Neural progenitor cell (in vitro differentiated cells): Measurements from ENCODE around the gene LITAFD. TPM values are rescaled to one million over a fixed set of nuclear protein-coding genes. Genes with fewer than 3 reads are reported as not detected.

Experiments used
- DNase-seq: peaks from one replicate; pipeline ENCODE4 v3.0.0-alpha.2; 2016; ENCODE audit warnings: low spot score
- H2AFZ ChIP-seq: fragments of 200-600 bp; sonication (generic); replicated peaks from 2 replicates; pipeline ENCODE4 v1.6.1; 2016; ENCODE audit warnings: antibody characterized with exemption
- H3F3A ChIP-seq: fragments of 200-600 bp; sonication (generic); 2 replicates; pipeline ENCODE4 v1.6.1; 2016; ENCODE audit warnings: antibody characterized with exemption, low read depth
- H3K27ac ChIP-seq: fragments of 200-600 bp; sonication (generic); 2 replicates; pipeline ENCODE4 v1.5.1; 2016; ENCODE audit warnings: mild to moderate bottlenecking
- H3K27me3 ChIP-seq: fragments of 200-600 bp; sonication (generic); 2 replicates; pipeline ENCODE4 v1.6.1; 2016; ENCODE audit warnings: mild to moderate bottlenecking, moderate library complexity
- H3K36me3 ChIP-seq: fragments of 200-600 bp; sonication (generic); 2 replicates; pipeline ENCODE4 v1.5.1; 2016
- H3K4me1 ChIP-seq: fragments of 200-600 bp; sonication (generic); 2 replicates; pipeline ENCODE4 v1.6.1; 2016; ENCODE audit warnings: mixed run types
- H3K4me2 ChIP-seq: fragments of 200-600 bp; sonication (generic); 2 replicates; pipeline ENCODE4 v1.6.1; 2016
- H3K4me3 ChIP-seq: fragments of 200-600 bp; sonication (generic); 2 replicates; pipeline ENCODE4 v1.5.1; 2016
- H3K79me2 ChIP-seq: fragments of 200-600 bp; sonication (generic); 2 replicates; pipeline ENCODE4 v1.6.1; 2016; ENCODE audit warnings: low read depth
- H3K9ac ChIP-seq: fragments of 200-600 bp; sonication (generic); 2 replicates; pipeline ENCODE4 v1.6.1; 2016
- H3K9me3 ChIP-seq: fragments of 200-600 bp; sonication (generic); 2 replicates; pipeline ENCODE4 v1.5.1; 2016; ENCODE audit warnings: low read depth
- H4K20me1 ChIP-seq: fragments of 200-600 bp; sonication (generic); 2 replicates; pipeline ENCODE4 v1.6.1; 2016; ENCODE audit warnings: low read depth
- H3K27ac Mint-ChIP-seq: 3 replicates; pipeline ENCODE4 v1.8.0; 2021; ENCODE audit warnings: mixed read lengths
- H3K27me3 Mint-ChIP-seq: 2 replicates; pipeline ENCODE4 v1.8.0; 2022; ENCODE audit warnings: low read depth, mild to moderate bottlenecking, inconsistent platforms, moderate library complexity, mixed read lengths; ENCODE audit not compliant: insufficient read depth
- H3K36me3 Mint-ChIP-seq: 3 replicates; pipeline ENCODE4 v1.8.0; 2021; ENCODE audit warnings: mixed read lengths
- H3K4me1 Mint-ChIP-seq: 3 replicates; pipeline ENCODE4 v1.8.0; 2021; ENCODE audit warnings: mixed read lengths
- H3K4me3 Mint-ChIP-seq: 3 replicates; pipeline ENCODE4 v1.8.0; 2021; ENCODE audit warnings: mild to moderate bottlenecking, moderate library complexity, mixed read lengths
- H3K9me3 Mint-ChIP-seq: 3 replicates; pipeline ENCODE4 v1.8.0; 2020; ENCODE audit warnings: mixed read lengths
- EZH2 ChIP-seq: fragments of 200-600 bp; sonication (generic); IDR thresholded peaks from 2 replicates; pipeline ENCODE4 v1.6.1; 2017; ENCODE audit warnings: antibody characterized with exemption, mild to moderate bottlenecking, moderate library complexity
- EZH2phosphoT487 ChIP-seq: fragments of 200-600 bp; sonication (generic); IDR thresholded peaks from 2 replicates; pipeline ENCODE4 v1.6.1; 2017; ENCODE audit warnings: antibody characterized with exemption
- total RNA-seq: library from RNA; depleted of rRNA; stranded (reverse); fragments of >200 nt; gene quantifications from 2 replicates; pipeline ENCODE4 v1.2.3, GENCODE V29; 2015; ENCODE audit warnings: low replicate concordance
- TF ChIP-seq, protein P1 (sequence below): fragments of 200-600 bp; sonication (generic); IDR thresholded peaks from 2 replicates; pipeline ENCODE4 v1.5.1; 2017; ENCODE audit warnings: antibody characterized with exemption, mild to moderate bottlenecking

The LITAFD gene
- total RNA-seq, 1 donor from 2014 or later: not detected

DNA sequence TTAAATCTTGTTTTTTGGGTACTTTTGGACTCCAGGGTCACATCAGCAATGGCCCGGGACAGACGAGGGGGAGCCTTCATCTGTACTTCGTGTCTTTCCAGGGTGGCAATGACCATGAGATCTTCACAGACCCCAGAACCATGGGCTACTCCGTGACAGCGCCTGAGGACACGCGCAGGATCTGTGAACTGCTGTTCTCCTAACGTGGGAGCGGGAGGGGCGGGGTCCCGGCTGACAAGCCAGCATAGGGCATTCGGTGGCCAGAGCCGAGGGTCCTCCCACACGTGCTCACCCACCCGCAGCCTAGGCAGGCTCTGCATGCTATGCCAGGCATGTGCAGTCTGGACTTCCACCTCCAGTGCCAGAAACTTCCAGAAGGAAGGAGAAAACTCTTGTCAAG lies 34.5 kb upstream of the LITAFD start:
- no peaks in the 10 kb centered on the region for H3K9me3 ChIP-seq
- no peak overlapping the region for H2AFZ ChIP-seq
- Mint-ChIP-seq H3K9me3 (no peaks in the 10 kb centered on the region), H3K36me3 (peaks cover 33% of the 10 kb centered on the region), H3K4me1 (peaks cover 14% of the 10 kb centered on the region), H3K4me3 (no peak overlapping the region), H3K27me3 (peaks cover 7% of the 10 kb centered on the region), H3K27ac (no peak overlapping the region)
- H3K36me3 ChIP-seq: no peaks in the 10 kb centered on the region
- H3K9ac ChIP-seq: no peak overlapping the region
- H3K27me3 ChIP-seq: no peaks in the 10 kb centered on the region
- no peaks in the 10 kb centered on the region for H3K4me1 ChIP-seq
- no peak for DNase-seq
- TF ChIP-seq, protein P1, sequence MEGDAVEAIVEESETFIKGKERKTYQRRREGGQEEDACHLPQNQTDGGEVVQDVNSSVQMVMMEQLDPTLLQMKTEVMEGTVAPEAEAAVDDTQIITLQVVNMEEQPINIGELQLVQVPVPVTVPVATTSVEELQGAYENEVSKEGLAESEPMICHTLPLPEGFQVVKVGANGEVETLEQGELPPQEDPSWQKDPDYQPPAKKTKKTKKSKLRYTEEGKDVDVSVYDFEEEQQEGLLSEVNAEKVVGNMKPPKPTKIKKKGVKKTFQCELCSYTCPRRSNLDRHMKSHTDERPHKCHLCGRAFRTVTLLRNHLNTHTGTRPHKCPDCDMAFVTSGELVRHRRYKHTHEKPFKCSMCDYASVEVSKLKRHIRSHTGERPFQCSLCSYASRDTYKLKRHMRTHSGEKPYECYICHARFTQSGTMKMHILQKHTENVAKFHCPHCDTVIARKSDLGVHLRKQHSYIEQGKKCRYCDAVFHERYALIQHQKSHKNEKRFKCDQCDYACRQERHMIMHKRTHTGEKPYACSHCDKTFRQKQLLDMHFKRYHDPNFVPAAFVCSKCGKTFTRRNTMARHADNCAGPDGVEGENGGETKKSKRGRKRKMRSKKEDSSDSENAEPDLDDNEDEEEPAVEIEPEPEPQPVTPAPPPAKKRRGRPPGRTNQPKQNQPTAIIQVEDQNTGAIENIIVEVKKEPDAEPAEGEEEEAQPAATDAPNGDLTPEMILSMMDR: no peak
- TF ChIP-seq EZH2 (no peak), EZH2phosphoT487 (no peak)
- H3F3A ChIP-seq: peaks cover 17% of the 10 kb centered on the region
- no peak overlapping the region for H3K4me3 ChIP-seq
- H3K79me2 ChIP-seq: peaks cover 15% of the 10 kb centered on the region
- H3K4me2 ChIP-seq: no peak overlapping the region
- peaks cover 3% of the 10 kb centered on the region for H4K20me1 ChIP-seq
- no peak overlapping the region for H3K27ac ChIP-seq

DNA sequence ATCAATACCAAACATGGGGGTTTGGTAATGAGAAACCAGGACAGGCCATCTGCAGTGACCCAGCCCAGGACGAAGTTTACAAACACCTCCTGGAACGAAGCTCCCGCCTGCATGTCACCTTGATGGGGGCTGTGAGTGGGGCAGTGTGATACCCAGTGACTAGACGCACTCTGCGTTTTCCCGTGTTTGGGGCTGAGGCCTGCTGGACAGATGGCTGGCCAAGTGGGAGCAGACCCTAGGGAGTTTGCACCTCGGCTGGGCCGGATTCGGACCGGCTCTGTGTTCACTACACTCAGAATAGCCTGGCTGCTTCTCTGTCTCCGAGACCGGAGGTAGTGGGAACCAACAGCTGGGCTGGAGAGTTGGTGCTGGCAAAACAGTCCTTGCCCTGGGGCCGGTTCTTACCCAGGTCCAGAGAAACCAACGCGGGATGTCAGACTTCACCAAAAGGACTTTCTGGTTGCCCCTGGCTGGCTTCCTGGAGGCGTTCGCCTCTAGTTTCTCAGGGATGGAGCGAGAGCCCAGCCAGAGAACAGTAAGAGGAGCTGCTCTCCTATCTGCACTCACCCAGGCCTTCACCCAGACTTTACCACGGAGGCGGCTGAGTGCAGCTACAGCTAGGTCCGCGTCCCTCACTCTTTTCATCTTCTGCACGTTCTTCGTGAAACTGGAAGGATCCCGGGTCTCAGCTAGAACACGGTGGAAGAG lies 33.8 kb upstream of the LITAFD start:
- Histone ChIP-seq H3F3A (peaks cover 23% of the 10 kb centered on the region), H3K4me1 (no peaks in the 10 kb centered on the region), H3K27ac (no peak overlapping the region), H3K79me2 (peaks cover 15% of the 10 kb centered on the region), H3K36me3 (no peaks in the 10 kb centered on the region), H2AFZ (no peak overlapping the region), H3K9ac (no peak overlapping the region), H3K4me3 (no peak overlapping the region), H4K20me1 (peaks cover 10% of the 10 kb centered on the region), H3K9me3 (no peaks in the 10 kb centered on the region), H3K27me3 (no peaks in the 10 kb centered on the region), H3K4me2 (no peak overlapping the region)
- DNase-seq: no peak
- H3K36me3 Mint-ChIP-seq: peaks cover 34% of the 10 kb centered on the region
- H3K27ac Mint-ChIP-seq: no peak overlapping the region
- H3K27me3 Mint-ChIP-seq: peaks cover 7% of the 10 kb centered on the region
- H3K4me3 Mint-ChIP-seq: no peak overlapping the region
- peaks cover 11% of the 10 kb centered on the region for H3K4me1 Mint-ChIP-seq
- TF ChIP-seq, protein P1: no peak
- TF ChIP-seq EZH2 (no peak), EZH2phosphoT487 (no peak)
- no peaks in the 10 kb centered on the region for H3K9me3 Mint-ChIP-seq

- H3K27ac Mint-ChIP-seq: peak overlapping the region; percentile 64
- no peak for DNase-seq
- Histone ChIP-seq H3K9ac (no peak overlapping the region), H3K27ac (no peak overlapping the region), H3K4me3 (no peak overlapping the region), H3F3A (peaks cover 23% of the 10 kb centered on the region), H3K4me1 (no peaks in the 10 kb centered on the region), H3K9me3 (no peaks in the 10 kb centered on the region), H3K4me2 (no peak overlapping the region), H3K36me3 (no peaks in the 10 kb centered on the region), H4K20me1 (peaks cover 14% of the 10 kb centered on the region), H3K27me3 (no peaks in the 10 kb centered on the region), H2AFZ (no peak overlapping the region), H3K79me2 (peaks cover 15% of the 10 kb centered on the region)
- peak overlapping the region; percentile 34 for H3K4me3 Mint-ChIP-seq
- peaks cover 11% of the 10 kb centered on the region for H3K4me1 Mint-ChIP-seq
- H3K27me3 Mint-ChIP-seq: peaks cover 7% of the 10 kb centered on the region
- no peaks in the 10 kb centered on the region for H3K9me3 Mint-ChIP-seq
- TF ChIP-seq, protein P1: no peak
- TF ChIP-seq EZH2phosphoT487: no peak
- TF ChIP-seq EZH2: no peak
- peaks cover 33% of the 10 kb centered on the region for H3K36me3 Mint-ChIP-seq
Observed at GRCh38 chr16:8848939-8849391, 33.2 kb upstream of the LITAFD start.
